HG03064 (cell line): ENCODE measurements around the gene ADAMTS16.
A peak's percentile ranks its signal among the peaks of the same experiment; 100 is the strongest.

Experiments used
- ATAC-seq: cut with Tn5 transposase; IDR thresholded peaks from one replicate; pipeline ENCODE4 v1.9.1; 2021; ENCODE audit warnings: low read depth; ENCODE audit not compliant: unreplicated experiment

Gene ADAMTS16

GRCh38 chr5:5182508-5183188 lies 42.5 kb downstream of the ADAMTS16 start:
- no peak for ATAC-seq

GRCh38 chr5:5183189-5183699 lies 43.1 kb downstream of the ADAMTS16 start:
- no peak for ATAC-seq

GRCh38 chr5:5183933-5184332 lies 43.8 kb downstream of the ADAMTS16 start:
- ATAC-seq: no peak

- ATAC-seq: no peak
Observed at GRCh38 chr5:5188376-5189050, 48.4 kb downstream of the ADAMTS16 start.

- ATAC-seq: no peak
Observed at GRCh38 chr5:5189051-5189430, 48.9 kb downstream of the ADAMTS16 start.

- no peak for ATAC-seq
Observed at GRCh38 chr5:5191906-5192305, 51.8 kb downstream of the ADAMTS16 start.

- ATAC-seq: no peak
Observed at GRCh38 chr5:5192681-5193080, 52.6 kb downstream of the ADAMTS16 start.

- no peak for ATAC-seq
Observed at GRCh38 chr5:5195128-5195918, 55.2 kb downstream of the ADAMTS16 start.

GRCh38 chr5:5198135-5198534 lies 58.0 kb downstream of the ADAMTS16 start:
- ATAC-seq: no peak

- ATAC-seq: no peak
Observed at GRCh38 chr5:5198815-5199214, 58.7 kb downstream of the ADAMTS16 start.

- no peak for ATAC-seq
Observed at GRCh38 chr5:5199495-5199894, 59.4 kb downstream of the ADAMTS16 start.

GRCh38 chr5:5200133-5200532 lies 60.0 kb downstream of the ADAMTS16 start:
- no peak for ATAC-seq

- no peak for ATAC-seq
Observed at GRCh38 chr5:5202321-5202720, 62.2 kb downstream of the ADAMTS16 start.

GRCh38 chr5:5203451-5203850 lies 63.3 kb downstream of the ADAMTS16 start:
- no peak for ATAC-seq

GRCh38 chr5:5207828-5208227 lies 67.7 kb downstream of the ADAMTS16 start:
- ATAC-seq: no peak

GRCh38 chr5:5209089-5209488 lies 69.0 kb downstream of the ADAMTS16 start:
- no peak for ATAC-seq

GRCh38 chr5:5209510-5210286 lies 69.6 kb downstream of the ADAMTS16 start:
- no peak for ATAC-seq

- ATAC-seq: peak; percentile 86
Observed at GRCh38 chr5:5217371-5217770, 77.2 kb downstream of the ADAMTS16 start.

GRCh38 chr5:5218396-5218795 lies 78.3 kb downstream of the ADAMTS16 start:
- no peak for ATAC-seq

- ATAC-seq: no peak
Observed at GRCh38 chr5:5219541-5219940, 79.4 kb downstream of the ADAMTS16 start.
